Prostate gland (tissue), 2 donors: ENCODE results near the gene DCAF15. TPM values are rescaled to one million over a fixed set of nuclear protein-coding genes. Genes with fewer than 3 reads are reported as not detected.
A peak's percentile ranks its signal among the peaks of the same experiment; 100 is the strongest.
"Not testable (repeated sequence)": the region's sequence is repeated elsewhere in the genome, so short reads cannot be mapped to it uniquely, and the experiment has no call there.

Experiments used
- DNase-seq: peaks from one replicate; pipeline ENCODE4 v3.0.0-alpha.2; 2019; ENCODE audit warnings: low spot score
- H3K27ac ChIP-seq, 2 donors: fragments of 200-600 bp; sonication (generic); 2 replicates each; pipeline ENCODE4 v1.5.1; 2017 to 2019
- H3K27me3 ChIP-seq: fragments of 200-600 bp; sonication (generic); replicated peaks from 2 replicates; pipeline ENCODE4 v1.5.1; 2019; ENCODE audit not compliant: insufficient read depth
- H3K36me3 ChIP-seq, 2 donors: fragments of 200-600 bp; sonication (generic); 1 replicate in 1 of 2; 2 replicates in 1 of 2; pipeline versions ENCODE4 v1.5.1 to v1.8.1; 2017 to 2019
- H3K4me1 ChIP-seq: fragments of 200-600 bp; sonication (generic); replicated peaks from 2 replicates; pipeline ENCODE4 v1.5.1; 2019
- H3K4me3 ChIP-seq, 2 donors: fragments of 200-600 bp; sonication (generic); 2 replicates each; pipeline ENCODE4 v1.5.1; 2017 to 2019
- H3K9me3 ChIP-seq: fragments of 200-600 bp; sonication (generic); 2 replicates; pipeline ENCODE4 v1.5.1; 2017
- POLR2A ChIP-seq: fragments of 450-650 bp; IDR thresholded peaks from one replicate; pipeline ENCODE4 v1.6.1; 2016; ENCODE audit warnings: antibody characterized with exemption, mild to moderate bottlenecking
- POLR2AphosphoS5 ChIP-seq: sonication (generic); formaldehyde crosslinking; IDR thresholded peaks from one replicate; pipeline ENCODE4 v1.6.1; 2017; ENCODE audit warnings: antibody characterized with exemption
- WGBS: methylation state at CpG from one replicate; pipeline ENCODE4 v1.1.5; 2018; 5-methylcytosine and 5-hydroxymethylcytosine counted together
- intact Hi-C: fragments of 100-400 bp; cut with DNase I; formaldehyde crosslinking; loops from one replicate; pipeline ENCODE4 v1.14.2; 2022
- total RNA-seq, 2 donors: library from RNA; depleted of rRNA; stranded (reverse); fragments of >200 nt; gene quantifications; one replicate each; pipeline ENCODE4 v1.1.0, GENCODE V29; 2016
- TF ChIP-seq, protein P1 (sequence below), 4 experiments: fragments of 200-600 bp in 2 of 4; fragments of 450-650 bp in 2 of 4; sonication (generic) in 2 of 4; IDR thresholded peaks; 1 replicate in 3 of 4; 2 replicates in 1 of 4; pipeline ENCODE4 v1.5.1; 2016 to 2019; ENCODE audit warnings: antibody characterized with exemption in 4 of 4, mild to moderate bottlenecking in 2 of 4, moderate library complexity in 2 of 4

DCAF15 gene
- total RNA-seq, 2 donors from 2014 or later: 18.6 to 47.4 TPM

DNA sequence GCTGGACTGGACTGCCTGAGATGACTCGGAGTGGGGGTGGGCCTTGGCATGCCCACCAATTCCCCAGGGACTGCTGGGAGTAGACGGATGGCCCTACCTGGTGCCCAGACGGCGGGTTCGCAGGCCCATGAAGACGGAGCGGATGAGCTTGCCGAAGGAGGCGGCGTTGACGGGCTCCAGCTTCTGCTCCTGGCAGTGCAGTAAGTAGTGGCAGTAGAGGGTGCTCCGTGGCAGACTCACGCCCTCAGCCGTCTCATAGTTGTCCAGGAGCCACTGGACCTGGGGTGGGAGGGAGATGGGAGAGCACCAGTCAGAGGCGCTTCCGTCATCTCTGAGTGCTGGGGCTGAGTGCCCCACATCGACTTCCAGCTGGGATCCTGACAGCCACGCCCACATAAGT is 17.6 kb downstream of the DCAF15 start:
- Histone ChIP-seq H3K4me3 (no peak overlapping the region), H3K9me3 (no peaks in the 10 kb centered on the region), H3K27ac (no peak overlapping the region), H3K36me3 (peaks cover 8 to 28% of the 10 kb centered on the region in 2 donors), H3K4me1 (no peaks in the 10 kb centered on the region), H3K27me3 (no peaks in the 10 kb centered on the region)
- DNase-seq: no peak
- WGBS: 88% methylated on average over 18 of the region's 18 CpGs
- TF ChIP-seq POLR2A: no peak
- TF ChIP-seq POLR2AphosphoS5: no peak
- TF ChIP-seq, protein P1, sequence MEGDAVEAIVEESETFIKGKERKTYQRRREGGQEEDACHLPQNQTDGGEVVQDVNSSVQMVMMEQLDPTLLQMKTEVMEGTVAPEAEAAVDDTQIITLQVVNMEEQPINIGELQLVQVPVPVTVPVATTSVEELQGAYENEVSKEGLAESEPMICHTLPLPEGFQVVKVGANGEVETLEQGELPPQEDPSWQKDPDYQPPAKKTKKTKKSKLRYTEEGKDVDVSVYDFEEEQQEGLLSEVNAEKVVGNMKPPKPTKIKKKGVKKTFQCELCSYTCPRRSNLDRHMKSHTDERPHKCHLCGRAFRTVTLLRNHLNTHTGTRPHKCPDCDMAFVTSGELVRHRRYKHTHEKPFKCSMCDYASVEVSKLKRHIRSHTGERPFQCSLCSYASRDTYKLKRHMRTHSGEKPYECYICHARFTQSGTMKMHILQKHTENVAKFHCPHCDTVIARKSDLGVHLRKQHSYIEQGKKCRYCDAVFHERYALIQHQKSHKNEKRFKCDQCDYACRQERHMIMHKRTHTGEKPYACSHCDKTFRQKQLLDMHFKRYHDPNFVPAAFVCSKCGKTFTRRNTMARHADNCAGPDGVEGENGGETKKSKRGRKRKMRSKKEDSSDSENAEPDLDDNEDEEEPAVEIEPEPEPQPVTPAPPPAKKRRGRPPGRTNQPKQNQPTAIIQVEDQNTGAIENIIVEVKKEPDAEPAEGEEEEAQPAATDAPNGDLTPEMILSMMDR (IDR thresholded peaks at IDR 0.05): no peak
- intact Hi-C loops: no loop called here

DNA sequence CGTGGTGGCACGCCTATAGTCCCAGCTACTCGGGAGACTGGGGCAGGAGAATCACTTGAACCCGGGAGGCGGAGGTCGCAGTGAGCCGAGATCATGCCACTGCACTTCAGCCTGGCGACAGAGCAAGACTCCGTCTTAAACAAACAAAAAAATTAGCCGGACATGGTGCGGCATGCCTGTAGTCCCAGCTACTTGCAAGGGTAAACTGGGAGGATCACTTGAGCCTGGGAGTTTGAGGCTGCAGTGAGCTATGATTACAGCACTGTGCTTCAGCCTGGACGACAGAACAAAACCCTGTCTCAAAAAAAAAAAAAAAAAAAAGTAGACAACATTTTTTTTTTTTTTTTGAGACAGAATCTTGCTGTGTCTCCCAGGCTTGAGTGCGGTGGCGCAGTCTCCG is 19.6 kb downstream of the DCAF15 start:
- H3K27ac ChIP-seq, H3K4me3 ChIP-seq, intact Hi-C loops, DNase-seq, H3K27me3 ChIP-seq, H3K4me1 ChIP-seq, H3K9me3 ChIP-seq: not testable (repeated sequence)
- H3K36me3 ChIP-seq: peaks cover 5 to 21% of the 10 kb centered on the region in 2 donors
- WGBS: 60% methylated on average over 15 of the region's 15 CpGs

DNA sequence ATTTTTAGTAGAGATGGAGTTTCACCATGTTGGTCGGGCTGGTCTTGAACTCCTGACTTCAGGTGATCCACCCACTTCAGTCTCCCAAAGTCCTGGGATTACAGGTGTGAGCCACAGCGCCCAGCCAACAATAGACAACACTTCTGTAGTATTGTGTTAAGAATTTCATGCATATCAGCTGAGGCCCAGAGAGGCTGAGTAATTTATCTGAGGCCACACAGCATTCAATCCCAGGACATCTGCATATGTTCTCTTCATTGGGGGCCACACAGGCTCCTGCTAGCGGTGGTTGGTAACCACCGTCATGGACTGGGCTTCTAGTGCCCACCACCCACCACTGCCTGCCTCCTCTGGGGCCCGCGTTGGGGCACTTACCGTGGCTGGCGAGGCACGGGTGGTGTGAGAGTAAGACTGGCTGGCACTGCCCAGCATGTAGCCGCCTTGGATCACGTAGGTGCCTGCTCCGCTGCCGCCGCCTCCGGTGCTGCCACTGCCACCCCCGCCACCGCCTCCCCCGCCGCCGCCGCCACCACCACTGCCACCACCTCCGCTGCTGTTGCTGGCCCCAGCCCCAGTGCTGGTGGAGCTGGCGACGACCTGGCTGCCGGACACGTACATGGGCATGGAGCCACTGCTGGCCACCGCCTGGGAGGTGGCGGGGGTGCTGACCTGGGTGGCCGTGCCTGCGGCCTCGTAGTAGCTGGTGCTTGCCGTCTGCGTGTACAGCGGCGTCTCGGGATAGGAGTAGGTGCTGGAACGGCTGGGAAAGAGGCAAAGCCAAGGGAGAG is 20.3 kb downstream of the DCAF15 start:
- TF ChIP-seq POLR2A: no peak
- no peak for TF ChIP-seq POLR2AphosphoS5
- TF ChIP-seq, protein P1 (IDR thresholded peaks at IDR 0.05): no peak
- Histone ChIP-seq H3K4me3 (no peak overlapping the region), H3K4me1 (no peaks in the 10 kb centered on the region), H3K27me3 (no peaks in the 10 kb centered on the region), H3K27ac (no peak overlapping the region), H3K9me3 (no peaks in the 10 kb centered on the region), H3K36me3 (peaks cover 5 to 18% of the 10 kb centered on the region in 2 donors)
- no peak for DNase-seq
- intact Hi-C loops: no loop called here
- 92% methylated on average over 37 of the region's 37 CpGs for WGBS

DNA sequence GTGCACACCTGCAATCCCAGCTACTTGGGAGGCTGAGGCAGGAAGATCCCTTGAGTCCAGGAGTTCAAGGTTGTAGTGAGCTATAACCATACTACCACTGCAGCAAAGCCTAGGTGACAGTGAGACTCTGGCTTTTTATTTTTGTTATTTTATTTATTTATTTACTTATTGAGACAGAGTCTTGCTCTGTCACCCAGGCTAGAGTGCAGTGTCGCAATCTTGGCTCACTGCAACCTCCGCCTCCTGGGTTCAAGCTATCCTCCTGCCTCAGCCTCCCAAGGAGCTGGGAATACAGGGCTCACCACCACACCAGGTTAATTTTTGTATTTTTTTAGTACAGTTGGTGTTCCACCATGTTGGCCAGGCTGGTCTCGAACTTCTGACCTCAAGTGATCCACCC is 21.2 kb downstream of the DCAF15 start:
- H3K27ac ChIP-seq, H3K4me1 ChIP-seq, DNase-seq, H3K36me3 ChIP-seq, H3K4me3 ChIP-seq, H3K27me3 ChIP-seq, H3K9me3 ChIP-seq, intact Hi-C loops: not testable (repeated sequence)
- 95% methylated on average over 3 of the region's 3 CpGs for WGBS

DNA sequence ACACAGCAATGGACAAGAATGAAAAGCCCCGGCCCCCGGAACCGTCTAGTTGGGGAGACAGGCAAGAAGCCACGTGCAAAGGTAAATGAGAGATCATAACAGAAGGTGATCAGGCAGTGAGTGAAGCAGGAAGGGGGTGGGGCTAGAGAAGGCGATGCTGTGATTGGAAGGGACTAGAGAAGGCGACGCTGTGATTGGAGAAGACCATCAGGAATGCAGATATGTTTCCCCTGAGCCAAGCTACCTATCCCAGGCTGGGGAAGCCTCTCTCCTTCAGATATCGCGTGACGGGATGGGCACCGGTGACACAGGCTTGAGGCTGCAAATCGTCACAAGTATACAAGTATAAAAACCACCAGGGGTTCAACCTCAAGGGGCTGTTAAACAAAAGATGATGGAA is 21.8 kb downstream of the DCAF15 start:
- no peak overlapping the region for H3K4me3 ChIP-seq
- H3K36me3 ChIP-seq: peaks cover 2 to 5% of the 10 kb centered on the region in 2 donors
- H3K27me3 ChIP-seq: no peaks in the 10 kb centered on the region
- DNase-seq: peak; percentile 78
- peaks cover 1% of the 10 kb centered on the region for H3K4me1 ChIP-seq
- no peak overlapping the region for H3K27ac ChIP-seq
- H3K9me3 ChIP-seq: no peaks in the 10 kb centered on the region
- TF ChIP-seq POLR2A (no peak), POLR2AphosphoS5 (peak; percentile 81)
- 29% methylated on average over 12 of the region's 12 CpGs for WGBS
- intact Hi-C loops: no loop called here

DNA sequence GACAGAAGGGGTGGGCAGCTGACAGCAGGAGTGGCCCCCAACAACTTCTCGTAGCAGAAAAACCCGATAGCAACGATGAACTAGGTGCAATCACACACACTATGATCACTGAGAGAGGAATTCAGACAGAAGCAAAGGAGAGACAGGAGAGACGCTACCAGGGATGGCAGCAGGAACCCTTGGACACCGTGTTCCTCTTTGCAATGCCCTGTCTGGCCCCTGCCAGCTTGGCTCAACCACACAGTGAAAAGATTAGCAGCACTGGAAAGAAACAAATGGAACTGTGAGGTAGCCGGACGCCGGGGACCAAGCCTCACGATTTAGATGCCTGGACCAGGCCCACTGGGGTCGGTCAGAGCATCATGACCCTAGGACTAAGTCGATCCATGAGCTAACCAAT is 23.6 kb downstream of the DCAF15 start:
- WGBS: 78% methylated on average over 11 of the region's 11 CpGs
- TF ChIP-seq, protein P1 (IDR thresholded peaks at IDR 0.05): no peak
- no peak for TF ChIP-seq POLR2A
- no peak for TF ChIP-seq POLR2AphosphoS5
- peaks cover 7% of the 10 kb centered on the region for H3K4me1 ChIP-seq
- no peak overlapping the region for H3K4me3 ChIP-seq
- no peak for DNase-seq
- no peaks in the 10 kb centered on the region for H3K36me3 ChIP-seq
- H3K27ac ChIP-seq: no peak overlapping the region
- no peaks in the 10 kb centered on the region for H3K27me3 ChIP-seq
- intact Hi-C loops: no loop called here
- H3K9me3 ChIP-seq: no peaks in the 10 kb centered on the region
